Middle frontal gyrus (tissue), 1 donor: ENCODE data around the gene ASXL1.
"Not testable (repeated sequence)": the region's sequence is repeated elsewhere in the genome, so short reads cannot be mapped to it uniquely, and the experiment has no call there.

ENCODE experiments used
- DNase-seq: peaks from one replicate; pipeline ENCODE4 v3.0.0-alpha.2; 2015; ENCODE audit warnings: low spot score; ENCODE audit errors: extremely low spot score

Gene ASXL1

GRCh38 chr20:32359633-32360332 is 1.7 kb downstream of the ASXL1 start:
- DNase-seq = no peak

GRCh38 chr20:32360333-32360634 is 2.2 kb downstream of the ASXL1 start:
- no peak for DNase-seq

- DNase-seq = no peak
Measured at GRCh38 chr20:32362901-32363364, 4.8 kb downstream of the ASXL1 start.

- DNase-seq = no peak
Measured at GRCh38 chr20:32363492-32363891, 5.4 kb downstream of the ASXL1 start.

GRCh38 chr20:32364554-32365208 is 6.5 kb downstream of the ASXL1 start:
- DNase-seq = no peak

- no peak for DNase-seq
Measured at GRCh38 chr20:32365564-32365963, 7.4 kb downstream of the ASXL1 start.

- no peak for DNase-seq
Measured at GRCh38 chr20:32366380-32366779, 8.2 kb downstream of the ASXL1 start.

- DNase-seq = no peak
Measured at GRCh38 chr20:32368323-32368722, 10.2 kb downstream of the ASXL1 start.

GRCh38 chr20:32368925-32369324 is 10.8 kb downstream of the ASXL1 start:
- no peak for DNase-seq

- DNase-seq = no peak
Measured at GRCh38 chr20:32370897-32371296, 12.8 kb downstream of the ASXL1 start.

- no peak for DNase-seq
Measured at GRCh38 chr20:32378461-32378860, 20.3 kb downstream of the ASXL1 start.

- DNase-seq = not testable (repeated sequence)
Measured at GRCh38 chr20:32380037-32380436, 21.9 kb downstream of the ASXL1 start.

GRCh38 chr20:32380745-32381144 is 22.6 kb downstream of the ASXL1 start:
- no peak for DNase-seq

GRCh38 chr20:32382102-32382950 is 24.2 kb downstream of the ASXL1 start:
- DNase-seq = no peak

GRCh38 chr20:32383441-32383840 is 25.3 kb downstream of the ASXL1 start:
- DNase-seq = not testable (repeated sequence)

- no peak for DNase-seq
Measured at GRCh38 chr20:32385541-32385940, 27.4 kb downstream of the ASXL1 start.

- DNase-seq = no peak
Measured at GRCh38 chr20:32386091-32386490, 28.0 kb downstream of the ASXL1 start.

GRCh38 chr20:32387252-32387651 is 29.1 kb downstream of the ASXL1 start:
- no peak for DNase-seq

- DNase-seq = no peak
Measured at GRCh38 chr20:32391003-32391402, 32.9 kb downstream of the ASXL1 start.

GRCh38 chr20:32395066-32395465 is 36.9 kb downstream of the ASXL1 start:
- DNase-seq = no peak

- no peak for DNase-seq
Measured at GRCh38 chr20:32396646-32397160, 38.6 kb downstream of the ASXL1 start.

GRCh38 chr20:32397567-32398084 is 39.5 kb downstream of the ASXL1 start:
- DNase-seq = no peak
